ENCODE measurements around the gene GAS6.

The GAS6 gene

DNA sequence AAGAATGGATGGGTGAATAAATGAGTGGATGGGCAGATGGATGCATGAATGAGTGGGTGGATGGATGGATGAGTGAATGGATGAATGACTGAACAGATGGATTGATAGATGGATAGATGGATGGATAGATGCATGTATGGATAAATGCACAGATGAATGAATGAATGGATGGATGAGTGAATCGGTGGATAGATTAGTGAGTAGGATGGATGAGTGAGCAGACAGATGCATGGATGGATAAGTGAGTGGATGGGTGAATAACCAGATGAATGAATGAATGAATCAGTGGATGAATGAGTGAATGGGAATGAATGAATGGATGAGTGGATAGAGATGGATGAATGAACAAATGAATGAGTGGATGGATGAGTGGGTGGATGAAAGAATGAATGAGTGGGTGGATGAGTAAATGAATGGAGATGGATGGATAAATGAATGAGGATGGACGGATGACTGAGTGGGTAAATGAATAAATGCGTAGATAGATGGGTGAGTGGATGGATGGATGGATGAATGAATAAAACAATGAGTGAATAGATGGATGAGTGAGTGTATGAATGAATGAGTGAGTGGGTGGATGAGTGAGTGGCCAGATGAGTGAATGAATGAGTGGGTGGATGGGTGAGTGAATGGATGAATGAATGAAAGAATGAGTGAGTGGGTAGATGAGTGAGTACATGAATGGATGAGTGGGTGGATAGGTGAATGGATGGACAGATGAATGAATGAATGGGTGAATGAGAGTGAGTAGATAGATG, 13.0 kb downstream of the GAS6 start:
- DNase-seq, result no peak

DNA sequence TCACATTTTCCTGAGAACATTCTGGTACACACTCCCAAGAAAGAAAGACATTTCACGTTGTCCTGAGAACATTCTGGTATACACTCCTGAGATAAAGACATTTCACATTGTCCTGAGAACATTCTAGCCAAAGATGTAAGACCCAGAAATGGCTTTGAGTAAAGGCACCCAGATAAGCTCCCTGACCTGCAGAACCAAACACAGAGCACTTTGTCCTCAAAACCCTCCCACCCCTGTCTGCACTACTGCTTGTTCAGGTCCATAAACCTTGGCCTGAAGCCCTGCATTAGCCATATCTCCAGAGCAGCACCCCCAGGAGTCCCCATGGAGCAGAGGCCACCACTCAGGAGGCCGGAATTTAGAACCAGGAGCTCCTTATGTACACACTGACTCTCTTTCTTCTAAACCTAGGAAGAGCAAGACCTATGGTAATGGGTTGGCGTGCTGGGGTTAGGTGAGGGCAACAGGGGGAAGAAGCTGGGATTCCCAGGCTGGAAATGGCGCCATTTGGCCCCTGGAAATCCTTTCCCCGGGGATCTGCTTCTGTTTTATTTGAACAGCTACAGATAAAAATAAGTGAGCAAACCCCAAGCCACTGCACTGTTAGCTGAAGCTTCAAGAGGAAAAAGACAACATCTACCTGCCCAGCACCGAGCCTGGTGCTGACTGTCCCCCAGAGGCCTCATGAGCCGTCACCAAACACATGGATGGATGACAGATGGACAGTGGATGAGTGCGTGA, 13.7 kb downstream of the GAS6 start:
- DNase-seq, result no peak

DNA sequence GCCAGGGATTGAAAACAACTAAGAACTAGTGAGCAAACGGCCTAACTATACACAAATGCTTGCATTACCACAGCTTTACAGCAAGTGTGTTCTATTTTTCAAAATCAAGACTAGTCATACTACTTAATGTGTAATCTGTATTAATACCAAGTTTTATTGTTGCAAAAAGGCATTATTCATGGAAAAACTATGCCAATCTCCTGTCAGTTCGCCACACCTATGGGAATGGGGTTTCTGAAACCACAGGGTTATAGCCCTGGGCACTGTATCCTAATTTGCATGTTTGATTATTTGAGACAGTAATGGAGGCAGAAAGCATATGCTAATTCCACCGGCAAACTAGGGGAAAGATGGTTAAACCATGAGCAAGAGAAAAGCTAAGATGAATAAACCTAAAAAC, 14.3 kb downstream of the GAS6 start:
- no peak for DNase-seq

DNA sequence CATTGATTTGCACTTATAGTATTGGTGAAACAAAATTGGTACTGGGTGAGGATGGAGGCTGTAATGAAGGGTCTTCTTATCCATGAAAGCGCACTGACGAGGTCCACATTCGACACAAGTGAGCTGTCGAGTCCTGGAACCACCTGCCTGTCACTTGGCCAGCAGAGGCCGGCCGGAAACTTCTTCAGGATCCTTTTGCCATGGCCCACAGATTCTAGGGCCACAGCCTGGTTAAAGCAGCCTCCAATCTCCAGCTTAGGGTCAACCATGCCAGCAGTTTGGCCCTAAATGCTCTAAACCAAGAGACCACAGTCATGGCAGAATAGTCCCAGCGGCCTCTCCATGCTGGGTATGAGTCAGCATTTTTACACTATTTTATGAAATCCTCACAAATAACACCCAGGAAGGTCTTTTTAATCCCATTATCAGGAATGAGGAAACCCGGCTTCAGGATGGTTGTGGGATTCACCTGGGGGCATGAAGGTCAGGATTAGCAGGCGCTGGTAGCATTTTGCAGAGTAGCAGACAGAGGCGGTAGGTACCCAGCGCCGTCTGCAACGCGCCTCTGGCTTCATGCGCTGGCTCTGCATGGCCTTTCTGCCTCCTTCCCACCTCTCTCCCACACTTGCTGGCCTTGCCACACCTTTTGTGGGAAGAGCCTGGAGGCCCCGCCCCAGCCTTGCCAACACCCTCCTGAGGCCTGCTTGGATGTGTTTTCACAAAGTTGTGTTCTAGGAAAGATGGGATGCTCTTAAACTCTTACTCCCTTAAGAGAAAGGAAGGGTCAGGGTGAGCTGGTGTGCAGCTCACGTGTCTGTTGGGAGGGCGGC, 15.2 kb downstream of the GAS6 start:
- DNase-seq, result no peak

DNA sequence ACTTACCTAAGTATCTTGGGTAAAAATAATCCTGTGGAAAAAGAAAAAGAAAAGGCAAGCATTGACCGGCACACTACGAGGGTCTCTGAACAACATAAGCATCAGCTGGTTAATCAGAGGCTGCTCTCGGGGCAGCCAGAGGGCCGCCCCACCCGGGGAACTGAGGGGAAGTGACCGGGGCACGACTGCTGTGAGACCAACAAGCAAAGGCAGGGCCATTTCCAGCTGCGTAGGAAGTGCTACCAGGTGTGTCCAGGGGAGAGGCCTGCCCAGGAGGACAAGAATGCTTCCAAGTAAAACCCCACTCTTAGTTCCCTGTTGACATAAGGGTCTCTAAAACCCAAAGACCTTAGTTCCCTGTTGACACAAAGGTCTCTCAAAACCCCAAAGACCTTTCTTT, 15.9 kb downstream of the GAS6 start:
- no peak for DNase-seq

DNA sequence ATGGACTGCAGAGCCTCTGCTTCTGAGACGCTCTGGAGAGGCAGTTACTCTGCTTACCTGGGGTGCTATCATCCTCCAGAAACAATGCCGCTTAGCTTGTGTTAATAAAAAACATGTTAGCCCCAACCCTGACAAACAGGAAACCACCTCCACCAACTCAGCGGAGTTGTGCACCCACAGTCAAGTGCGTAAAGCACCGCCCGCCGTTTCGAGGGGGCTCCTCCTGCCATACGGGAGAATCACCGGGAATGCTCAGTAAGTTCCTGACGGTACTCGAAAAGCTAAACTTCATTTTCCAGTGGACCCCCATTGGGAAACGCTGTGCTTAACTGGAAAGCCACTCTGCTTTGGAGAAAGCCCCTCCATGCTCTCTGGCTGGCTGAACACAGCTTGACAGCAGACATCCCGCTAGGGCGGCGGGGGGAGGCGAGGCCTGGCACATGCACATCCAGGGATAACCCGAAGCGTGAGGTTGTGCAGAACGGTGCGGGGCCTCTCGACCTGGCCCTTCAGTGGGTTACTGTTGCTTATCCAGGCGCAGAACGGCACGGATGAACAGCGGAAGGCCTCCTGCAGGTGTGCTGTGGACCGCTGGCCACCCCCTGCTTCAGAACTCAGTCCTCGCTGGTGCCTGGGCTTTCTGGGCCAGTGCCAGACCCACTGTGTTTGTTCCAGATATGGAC, 17.1 kb downstream of the GAS6 start:
- no peak for DNase-seq

DNA sequence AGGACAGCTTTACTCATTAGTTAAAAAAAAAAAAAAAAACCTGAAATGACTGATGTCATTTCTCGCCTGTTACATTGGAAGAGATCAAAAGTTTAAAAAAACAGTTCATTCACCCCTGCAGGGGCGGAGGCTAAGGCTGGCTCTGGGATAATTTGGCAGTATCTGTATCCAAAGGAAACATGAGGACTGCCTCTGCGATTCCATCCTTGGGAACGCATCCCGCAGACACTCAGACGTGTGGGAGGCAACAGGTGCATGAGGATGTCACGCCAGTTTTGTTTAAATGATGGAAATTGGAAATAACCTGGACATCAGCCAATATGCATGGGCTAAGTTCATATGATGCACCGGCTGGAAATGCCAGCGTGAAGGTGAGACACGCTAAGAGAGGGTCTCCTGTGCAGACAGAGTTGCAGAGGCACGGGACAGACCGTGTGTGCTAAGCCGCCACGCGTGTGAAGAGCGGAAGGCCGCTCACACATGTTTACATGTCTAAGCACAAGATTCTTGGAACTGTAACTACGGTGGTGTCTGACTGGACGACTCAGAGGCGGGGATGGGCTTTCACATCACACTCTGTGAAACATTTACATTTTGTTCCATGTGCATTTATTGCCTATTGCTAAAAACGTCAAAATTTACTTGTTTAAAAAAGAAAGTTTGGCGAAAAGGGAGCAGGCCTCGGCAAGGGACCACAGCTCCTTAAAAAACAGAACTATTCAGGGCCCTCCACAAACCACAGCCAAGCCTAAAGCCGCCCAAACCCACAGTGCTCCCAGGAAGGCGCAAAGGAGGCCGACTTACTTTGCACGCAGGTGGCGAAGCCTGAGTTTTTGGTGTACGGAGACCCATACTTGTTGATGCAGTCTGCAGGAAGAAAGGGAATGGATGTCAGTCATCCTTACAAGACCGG, 17.9 kb downstream of the GAS6 start:
- DNase-seq, result no peak

DNA sequence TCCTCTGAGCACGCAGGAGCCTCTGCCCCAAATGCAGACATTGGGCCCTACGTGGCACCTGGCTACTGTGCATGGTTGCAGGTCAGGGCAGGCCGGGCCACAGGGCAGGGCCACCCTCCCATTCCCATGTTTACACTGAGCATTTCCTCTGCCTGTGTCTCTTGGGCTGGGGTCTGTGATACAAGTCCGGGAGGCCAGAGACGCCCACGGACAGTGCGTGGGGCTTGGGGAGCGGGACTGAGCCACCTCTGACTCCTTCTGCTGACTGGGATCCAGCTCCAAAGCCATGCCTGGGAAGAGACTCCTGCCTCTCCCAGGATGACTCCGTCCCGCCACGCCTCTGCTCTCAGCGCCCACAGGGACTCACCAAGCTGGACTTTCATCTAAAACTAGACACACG, 18.8 kb downstream of the GAS6 start:
- DNase-seq, result no peak

DNA sequence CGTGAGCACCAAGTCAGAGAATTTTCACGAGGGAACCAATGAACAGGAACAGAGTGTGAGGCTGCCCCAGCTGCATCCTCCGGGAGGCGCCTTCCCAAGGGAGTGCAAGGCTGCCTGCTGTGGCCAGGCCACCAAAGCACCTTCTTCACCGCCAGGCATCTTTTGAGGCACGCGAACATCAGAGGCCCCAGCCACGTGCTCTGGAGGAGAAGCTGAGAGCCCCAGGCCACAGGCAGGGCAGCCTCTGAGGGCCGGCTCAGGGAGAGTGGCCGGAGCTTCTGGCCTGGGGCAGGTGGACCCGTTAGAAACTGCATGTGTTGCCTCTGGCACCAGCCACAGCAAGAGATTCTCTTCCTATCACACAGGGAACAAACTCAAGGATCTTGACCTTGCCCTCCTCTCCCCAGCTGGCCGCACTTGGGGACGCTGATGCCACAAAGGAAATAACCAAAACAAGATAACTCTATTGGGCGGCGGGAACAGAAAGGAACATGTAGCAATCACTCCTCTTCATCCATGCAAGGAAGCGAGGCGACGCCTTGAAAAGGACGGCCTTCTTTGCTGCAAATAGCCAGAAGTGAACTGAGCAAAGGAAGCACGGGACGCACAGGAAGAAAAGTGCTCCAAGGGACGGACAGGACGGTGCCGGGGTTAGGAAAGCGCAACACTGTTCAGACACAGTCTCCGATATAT, 19.9 kb downstream of the GAS6 start:
- DNase-seq, result no peak

DNA sequence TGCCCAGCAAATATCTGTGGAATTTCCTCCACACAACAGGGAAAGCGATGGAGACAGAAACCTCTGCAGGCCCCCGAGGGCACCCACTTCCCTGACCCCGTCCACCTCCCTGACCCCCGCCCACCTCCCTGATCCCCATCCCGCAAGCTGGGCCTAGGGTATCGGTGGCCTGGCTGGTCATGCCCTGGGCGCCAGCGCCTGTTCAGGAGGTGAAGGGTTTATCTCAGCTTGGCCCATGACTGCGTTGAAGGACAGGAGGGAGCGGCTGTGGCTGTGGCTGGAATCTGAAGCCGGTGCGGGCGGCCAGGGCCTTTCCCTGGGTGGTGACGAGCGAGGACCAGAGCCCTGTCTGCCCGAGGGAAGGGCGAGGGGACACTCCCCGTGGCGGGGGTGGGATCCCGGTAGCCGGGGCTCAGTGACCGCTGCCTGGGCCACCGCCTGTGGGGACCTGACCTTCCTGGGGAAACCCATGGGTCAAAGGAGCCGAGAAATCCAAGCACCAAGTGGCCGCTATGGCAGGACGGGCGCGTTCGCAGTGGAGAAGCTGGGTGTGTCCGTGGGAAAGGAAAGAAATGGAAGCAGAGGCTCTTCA, 20.7 kb downstream of the GAS6 start:
- no peak for DNase-seq

DNA sequence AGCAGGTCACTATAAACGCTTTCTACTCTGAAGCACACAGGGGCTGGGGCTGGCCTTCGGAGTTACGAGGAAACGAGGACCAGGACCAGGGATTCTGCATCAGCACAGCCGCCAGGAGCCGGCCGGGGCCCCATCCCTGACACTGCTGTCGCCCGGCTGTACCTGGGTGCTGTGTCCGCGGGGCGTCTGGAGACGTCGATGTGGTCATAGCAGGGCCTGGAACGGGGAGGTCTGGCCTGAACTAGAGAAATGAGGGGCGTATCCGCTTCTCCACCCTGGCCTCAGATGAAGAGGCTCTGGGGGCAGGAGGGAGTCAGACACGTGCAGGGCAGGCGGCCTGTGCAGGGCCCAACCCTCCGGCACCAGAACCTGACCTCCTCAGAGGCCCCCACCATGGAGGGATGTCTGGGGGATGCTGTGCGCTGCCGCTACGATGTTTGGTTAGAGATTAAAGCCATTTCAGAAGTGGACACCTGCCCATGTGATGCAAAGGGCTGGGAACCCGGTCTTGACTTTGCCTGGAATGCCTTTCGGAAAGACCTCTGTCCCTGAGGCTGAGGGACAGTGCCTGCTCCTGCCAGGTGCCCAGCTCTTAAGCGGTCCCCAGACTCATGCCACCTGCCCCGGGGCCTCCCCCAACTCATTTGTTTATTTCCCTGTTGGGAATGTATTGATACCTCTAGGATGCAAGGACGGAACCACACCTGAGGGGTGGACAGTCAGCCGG, 21.4 kb downstream of the GAS6 start:
- no peak for DNase-seq

DNA sequence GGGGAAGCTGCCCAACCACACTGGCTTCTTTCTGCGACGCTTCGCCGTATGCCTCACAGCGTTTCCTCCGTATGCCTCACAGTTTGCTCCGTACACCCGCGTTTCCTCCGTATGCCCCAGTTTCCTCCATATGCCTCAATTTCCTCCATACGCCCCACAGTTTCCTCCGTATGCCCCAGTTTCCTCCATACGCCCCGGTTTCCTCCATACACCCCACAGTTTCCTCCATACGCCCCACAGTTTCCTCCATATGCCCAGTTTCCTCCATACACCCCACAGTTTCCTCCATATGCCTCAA, 22.6 kb downstream of the GAS6 start:
- DNase-seq, result no peak

DNA sequence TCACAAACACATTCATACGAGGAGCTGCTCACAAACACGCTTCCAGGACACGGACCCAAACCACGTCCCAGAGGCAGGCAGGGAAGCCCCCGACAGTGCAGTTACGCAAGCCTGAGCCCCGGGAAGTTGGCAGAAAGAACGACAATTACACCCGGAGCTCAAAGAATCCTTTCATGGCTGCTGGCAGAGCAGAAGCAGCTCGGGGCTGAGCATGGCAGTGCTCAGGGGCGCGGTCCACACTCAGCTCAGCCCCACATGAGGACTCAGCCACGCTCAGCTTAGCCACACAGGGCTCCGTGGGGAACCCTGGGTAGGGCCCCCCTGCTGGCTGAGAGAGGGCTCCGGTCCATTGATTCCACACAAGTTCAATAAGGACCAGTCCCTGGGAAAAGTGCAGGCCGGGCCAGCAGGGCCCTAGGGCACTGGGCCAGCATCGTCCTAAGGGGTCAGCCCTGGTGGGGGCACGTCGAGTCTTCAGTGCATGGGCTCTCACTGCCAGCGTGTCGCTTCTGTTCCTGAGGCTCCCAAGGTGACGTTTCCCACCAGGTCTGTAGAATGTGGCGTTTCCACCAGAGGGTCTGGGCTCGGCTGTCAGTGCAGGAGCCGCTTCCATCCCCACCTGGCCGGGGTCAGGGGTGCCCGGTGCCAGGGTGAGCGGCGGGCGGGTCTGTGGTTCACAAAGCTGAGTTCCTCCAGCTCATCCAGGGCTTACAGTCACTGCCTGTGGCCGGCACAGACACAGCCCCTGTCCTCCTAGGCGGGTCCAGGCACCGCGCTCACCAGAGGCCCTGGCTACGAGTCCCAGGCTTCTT, 23.1 kb downstream of the GAS6 start:
- peak in 10 of 14 donors; percentile 26 to 82 (median 52) for DNase-seq

DNA sequence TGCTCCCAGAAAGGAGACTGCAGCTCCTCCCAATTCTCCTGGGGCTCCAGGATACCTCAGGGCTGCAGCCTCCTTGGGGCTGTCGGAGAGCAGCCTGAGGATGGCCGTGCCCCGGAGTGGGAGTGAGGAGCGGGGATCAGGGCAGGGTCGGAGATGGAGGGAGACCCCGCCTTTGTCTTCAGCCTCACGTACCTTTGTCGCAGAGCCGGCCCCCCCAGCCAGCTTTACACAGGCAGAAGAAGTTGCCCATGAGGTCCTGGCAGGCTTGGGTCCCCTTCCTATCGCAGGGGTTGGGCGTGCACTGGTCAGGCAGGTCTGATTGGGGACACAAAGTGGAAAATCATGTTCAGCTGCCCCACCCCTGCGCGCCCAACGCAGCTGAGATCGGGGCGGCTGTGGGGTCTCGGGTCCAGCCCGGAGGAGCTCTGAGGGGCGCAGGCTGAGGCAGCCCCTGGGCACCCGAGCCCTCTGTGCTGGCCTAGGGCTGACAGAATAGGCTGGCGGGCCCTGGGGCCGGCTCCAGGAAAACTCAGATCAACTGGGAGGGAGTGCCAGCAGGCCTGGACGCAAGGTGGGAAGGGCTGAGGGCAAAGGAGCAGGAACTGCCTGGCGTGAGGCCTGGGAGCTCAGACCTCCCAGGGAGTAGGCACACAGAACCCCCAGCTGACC, 24.2 kb downstream of the GAS6 start:
- peak in 3 of 14 donors; percentile 41 to 79 (median 50) for DNase-seq

DNA sequence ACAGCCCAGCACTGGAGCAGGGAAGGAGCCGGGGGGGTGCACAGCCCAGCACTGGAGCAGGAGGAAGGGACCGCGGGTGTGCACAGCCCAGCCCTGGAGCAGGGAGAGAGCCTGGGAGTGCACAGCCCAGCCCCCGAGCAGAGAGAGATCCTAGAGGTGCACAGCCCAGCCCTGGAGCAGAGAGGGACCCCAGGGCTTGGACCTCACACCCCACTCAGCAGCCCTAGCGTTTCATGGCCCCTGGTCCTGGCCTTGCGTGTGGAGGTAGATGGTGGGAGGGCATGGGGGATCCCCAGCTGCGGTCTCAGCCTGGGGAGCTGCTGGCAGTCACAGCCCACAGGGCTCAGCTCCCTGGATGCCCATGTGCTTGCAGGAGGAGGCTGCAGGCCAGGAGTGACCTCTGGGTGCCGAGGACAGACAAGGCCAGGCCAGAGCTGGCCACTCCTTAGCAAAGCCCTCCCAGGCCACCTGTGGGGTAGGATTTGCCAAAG, 25.1 kb downstream of the GAS6 start:
- DNase-seq, result no peak

DNA sequence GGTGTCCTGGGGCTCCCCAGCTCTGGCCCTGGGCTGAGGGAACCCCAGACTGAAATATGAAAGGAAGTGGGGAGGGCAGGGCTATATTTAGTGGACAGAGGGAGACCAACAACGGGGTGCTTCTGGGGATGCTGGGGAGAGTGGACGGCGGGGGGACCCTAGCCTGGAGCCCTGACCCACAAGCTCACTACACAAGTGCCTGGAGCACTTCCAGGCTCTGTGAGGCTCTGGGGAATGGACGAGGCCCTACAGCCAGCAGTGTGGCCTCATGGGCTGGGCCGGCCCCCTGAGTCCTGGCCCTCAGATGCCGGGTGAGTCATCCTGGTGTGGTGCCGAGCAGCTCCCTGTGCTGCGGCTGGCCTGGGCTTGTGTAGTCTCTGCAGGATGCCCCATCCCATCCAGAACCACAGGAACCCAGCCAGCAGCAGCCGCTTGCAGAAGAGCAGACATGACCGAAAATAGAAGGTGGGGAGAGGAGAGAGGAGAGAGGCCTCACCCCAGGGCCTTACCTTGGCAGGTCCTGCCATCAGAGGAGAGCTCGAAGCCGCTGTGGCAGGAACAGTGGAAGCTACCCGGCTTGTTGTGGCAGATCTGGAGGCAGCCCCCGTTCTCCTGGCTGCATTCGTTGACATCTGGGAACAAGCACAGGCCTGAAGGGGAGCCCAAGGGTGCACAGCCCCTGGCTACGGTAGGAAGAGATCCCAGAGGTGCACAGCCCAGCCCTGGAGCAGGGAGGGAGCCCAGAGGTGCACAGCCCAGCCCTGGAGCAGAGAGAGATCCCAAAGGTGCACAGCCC, 26.1 kb downstream of the GAS6 start:
- peak; percentile 21 to 92 (median 60) for DNase-seq
